IPS DF 6.9 (cell line): ENCODE results near the gene ZC2HC1C.

Source experiments
- DNase-seq: peaks from one replicate; pipeline ENCODE4 v3.0.0-alpha.2; 2013; ENCODE audit warnings: low read depth, low spot score
- H3K27ac ChIP-seq: one replicate; pipeline ENCODE4 v1.5.1; 2013; ENCODE audit warnings: low read length, control low read depth
- H3K27me3 ChIP-seq: 2 replicates; pipeline ENCODE4 v1.6.1; 2013; ENCODE audit warnings: mild to moderate bottlenecking, low read length; ENCODE audit not compliant: control insufficient read depth, insufficient read depth
- H3K36me3 ChIP-seq: 2 replicates; pipeline ENCODE4 v1.6.1; 2013; ENCODE audit warnings: low read length; ENCODE audit not compliant: control insufficient read depth, insufficient read depth
- H3K4me1 ChIP-seq: 2 replicates; pipeline ENCODE4 v1.6.1; 2013; ENCODE audit warnings: low read length; ENCODE audit not compliant: control insufficient read depth, insufficient read depth
- H3K4me3 ChIP-seq: 2 replicates; pipeline ENCODE4 v1.5.1; 2013; ENCODE audit warnings: mild to moderate bottlenecking, low read length
- H3K9me3 ChIP-seq: 2 replicates; pipeline ENCODE4 v1.6.1; 2013; ENCODE audit warnings: low read length, inconsistent platforms; ENCODE audit not compliant: control insufficient read depth, insufficient read depth
- WGBS: extraction: QIAGEN DNeasy Blood & Tissue Kit; methylation state at CpG from one replicate; pipeline ENCODE4 v1.1.7; 2013; ENCODE audit warnings: mixed read lengths, missing lambda C conversion rate; ENCODE audit not compliant: insufficient read length, insufficient coverage; 5-methylcytosine and 5-hydroxymethylcytosine counted together

Gene ZC2HC1C

GRCh38 chr14:75042035-75042434 lies 27.4 kb upstream of the ZC2HC1C start:
- no peak for DNase-seq
- H3K4me3 ChIP-seq: no peak overlapping the region
- H3K36me3 ChIP-seq: 0 out of 2 replicates have a peak, but pooled peaks cover 5% of the 10 kb centered on the region
- H3K27me3 ChIP-seq: no peaks in the 10 kb centered on the region
- H3K27ac ChIP-seq: no peak overlapping the region
- H3K9me3 ChIP-seq: no peaks in the 10 kb centered on the region
- no peaks in the 10 kb centered on the region for H3K4me1 ChIP-seq
- no CpG with 5 or more reads among the region's 6 CpGs for WGBS

- no peak for DNase-seq
- no peaks in the 10 kb centered on the region for H3K27me3 ChIP-seq
- 0 out of 2 replicates have a peak, but pooled peaks cover 5% of the 10 kb centered on the region for H3K36me3 ChIP-seq
- no peaks in the 10 kb centered on the region for H3K4me1 ChIP-seq
- H3K9me3 ChIP-seq: no peaks in the 10 kb centered on the region
- H3K4me3 ChIP-seq: no peak overlapping the region
- no peak overlapping the region for H3K27ac ChIP-seq
- no CpG with 5 or more reads among the region's 2 CpGs for WGBS
Measured at GRCh38 chr14:75044322-75044721, 25.1 kb upstream of the ZC2HC1C start.

DNA sequence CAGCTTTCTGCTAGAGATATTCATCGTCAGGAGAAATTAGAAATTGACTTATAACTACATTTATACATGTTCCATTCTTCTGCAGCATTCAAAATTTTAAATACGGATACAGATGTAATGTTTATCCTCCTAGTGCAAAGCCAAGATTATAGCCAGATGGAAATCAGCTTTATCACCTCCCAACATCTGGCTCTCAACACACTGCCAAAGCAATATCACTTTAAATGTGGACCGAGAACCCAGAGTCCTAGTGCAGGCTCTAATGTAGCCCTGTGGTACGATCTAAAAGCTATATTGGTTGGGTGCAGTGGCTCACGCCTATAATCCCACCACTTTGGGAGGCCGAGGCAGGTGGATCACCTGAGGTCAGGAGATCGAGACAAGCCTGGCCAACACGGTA lies 24.7 kb upstream of the ZC2HC1C start:
- Histone ChIP-seq H3K36me3 (0 out of 2 replicates have a peak, but pooled peaks cover 5% of the 10 kb centered on the region), H3K9me3 (no peaks in the 10 kb centered on the region), H3K4me3 (no peak overlapping the region), H3K4me1 (no peaks in the 10 kb centered on the region), H3K27me3 (no peaks in the 10 kb centered on the region), H3K27ac (no peak overlapping the region)
- DNase-seq: no peak
- WGBS: no CpG with 5 or more reads among the region's 8 CpGs

- no peaks in the 10 kb centered on the region for H3K9me3 ChIP-seq
- no peak overlapping the region for H3K27ac ChIP-seq
- no peaks in the 10 kb centered on the region for H3K4me1 ChIP-seq
- no CpG with 5 or more reads among the region's 5 CpGs for WGBS
- no peaks in the 10 kb centered on the region for H3K27me3 ChIP-seq
- 0 out of 2 replicates have a peak, but pooled peaks cover 5% of the 10 kb centered on the region for H3K36me3 ChIP-seq
- no peak overlapping the region for H3K4me3 ChIP-seq
- no peak for DNase-seq
Measured at GRCh38 chr14:75046275-75046674, 23.2 kb upstream of the ZC2HC1C start.

- WGBS: no CpG with 5 or more reads among the region's 3 CpGs
- Histone ChIP-seq H3K4me1 (no peaks in the 10 kb centered on the region), H3K27ac (no peak overlapping the region), H3K27me3 (no peaks in the 10 kb centered on the region), H3K36me3 (0 out of 2 replicates have a peak, but pooled peaks cover 2% of the 10 kb centered on the region), H3K4me3 (no peak overlapping the region), H3K9me3 (no peaks in the 10 kb centered on the region)
- no peak for DNase-seq
Measured at GRCh38 chr14:75046899-75047298, 22.5 kb upstream of the ZC2HC1C start.

- H3K4me3 ChIP-seq: no peak overlapping the region
- no peak for DNase-seq
- WGBS: no CpG with 5 or more reads among the region's 4 CpGs
Measured at GRCh38 chr14:75047506-75047905, 21.9 kb upstream of the ZC2HC1C start.

GRCh38 chr14:75048101-75048500 lies 21.3 kb upstream of the ZC2HC1C start:
- no peak overlapping the region for H3K27ac ChIP-seq

More at GRCh38 chr14:75047506-75047905, 21.9 kb upstream of the ZC2HC1C start:
- H3K9me3 ChIP-seq: no peaks in the 10 kb centered on the region
- H3K4me1 ChIP-seq: no peaks in the 10 kb centered on the region
- no peaks in the 10 kb centered on the region for H3K27me3 ChIP-seq
- no peak overlapping the region for H3K27ac ChIP-seq
- H3K36me3 ChIP-seq: no peaks in the 10 kb centered on the region

GRCh38 chr14:75049136-75049535 lies 20.3 kb upstream of the ZC2HC1C start:
- WGBS: no CpG with 5 or more reads among the region's 5 CpGs
- Histone ChIP-seq H3K4me1 (no peaks in the 10 kb centered on the region), H3K36me3 (no peaks in the 10 kb centered on the region), H3K27me3 (no peaks in the 10 kb centered on the region), H3K27ac (no peak overlapping the region), H3K4me3 (no peak overlapping the region), H3K9me3 (no peaks in the 10 kb centered on the region)
- DNase-seq: no peak

More at GRCh38 chr14:75048101-75048500, 21.3 kb upstream of the ZC2HC1C start:
- no CpG with 5 or more reads among the region's 2 CpGs for WGBS
- DNase-seq: no peak
- Histone ChIP-seq H3K4me3 (no peak overlapping the region), H3K36me3 (no peaks in the 10 kb centered on the region), H3K9me3 (no peaks in the 10 kb centered on the region), H3K27me3 (no peaks in the 10 kb centered on the region), H3K4me1 (no peaks in the 10 kb centered on the region)

- Histone ChIP-seq H3K36me3 (no peaks in the 10 kb centered on the region), H3K9me3 (no peaks in the 10 kb centered on the region), H3K27me3 (no peaks in the 10 kb centered on the region), H3K4me1 (no peaks in the 10 kb centered on the region), H3K27ac (no peak overlapping the region), H3K4me3 (no peak overlapping the region)
- no CpG with 5 or more reads among the region's 3 CpGs for WGBS
- DNase-seq: no peak
Measured at GRCh38 chr14:75049731-75050201, 19.7 kb upstream of the ZC2HC1C start.

DNA sequence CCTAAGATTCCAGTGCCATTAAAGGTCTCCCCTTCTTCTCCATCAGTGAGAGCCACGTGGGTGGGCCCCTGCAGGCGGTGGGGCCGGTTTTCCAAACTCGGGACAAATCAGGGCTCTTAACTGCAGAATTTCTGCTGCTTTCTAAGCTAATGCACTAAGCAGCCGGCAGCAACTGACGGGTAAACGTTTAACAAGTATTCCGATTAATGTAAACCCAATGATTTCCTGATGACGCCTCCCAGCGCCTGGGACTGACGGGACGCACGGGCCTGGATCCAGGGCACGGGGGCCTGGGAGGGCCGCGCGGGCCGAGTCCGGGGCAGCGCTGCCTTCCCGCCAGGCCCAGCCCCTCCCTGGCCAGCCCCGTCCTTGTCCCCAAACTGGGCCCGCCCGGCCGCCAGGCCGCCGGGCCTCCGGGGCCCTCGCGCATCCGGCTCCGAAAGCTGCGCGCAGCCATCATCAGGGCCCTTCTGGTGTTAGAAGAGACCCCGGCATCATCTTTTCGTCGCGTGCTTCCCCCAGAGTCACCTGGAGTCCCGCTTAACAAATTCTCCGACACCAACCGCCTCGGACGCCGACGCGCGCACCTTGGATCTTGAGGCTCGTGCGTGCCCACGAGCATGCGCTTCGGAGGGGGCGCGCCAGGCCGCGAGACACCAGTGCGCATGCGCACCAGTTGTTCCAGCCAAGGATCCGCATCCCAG lies 18.4 kb upstream of the ZC2HC1C start, which contains the start of gene MLH3:
MLH3 (minus strand) TSS at position 616 of the 704 bp plus-strand sequence. CDS start 1,812 bp downstream, outside the sequence.
- WGBS: no CpG with 5 or more reads among the region's 59 CpGs
- Histone ChIP-seq H3K9me3 (no peaks in the 10 kb centered on the region), H3K4me1 (no peaks in the 10 kb centered on the region), H3K27me3 (no peaks in the 10 kb centered on the region), H3K36me3 (no peaks in the 10 kb centered on the region), H3K4me3 (peak within 1 kb of the TSS; percentile 65; the same call in 1 of the 2 replicates), H3K27ac (no peak within 1 kb of the TSS)
- peak; percentile 82 for DNase-seq

GRCh38 chr14:75051556-75051899 lies 17.9 kb upstream of the ZC2HC1C start:
- Histone ChIP-seq H3K27ac (no peak overlapping the region), H3K9me3 (no peaks in the 10 kb centered on the region), H3K4me1 (no peaks in the 10 kb centered on the region), H3K4me3 (no peak overlapping the region), H3K27me3 (no peaks in the 10 kb centered on the region), H3K36me3 (no peaks in the 10 kb centered on the region)
- DNase-seq: no peak
- 100% methylated on average over 2 of the region's 5 CpGs for WGBS
